ENCODE data around the gene BPTF.

DNA sequence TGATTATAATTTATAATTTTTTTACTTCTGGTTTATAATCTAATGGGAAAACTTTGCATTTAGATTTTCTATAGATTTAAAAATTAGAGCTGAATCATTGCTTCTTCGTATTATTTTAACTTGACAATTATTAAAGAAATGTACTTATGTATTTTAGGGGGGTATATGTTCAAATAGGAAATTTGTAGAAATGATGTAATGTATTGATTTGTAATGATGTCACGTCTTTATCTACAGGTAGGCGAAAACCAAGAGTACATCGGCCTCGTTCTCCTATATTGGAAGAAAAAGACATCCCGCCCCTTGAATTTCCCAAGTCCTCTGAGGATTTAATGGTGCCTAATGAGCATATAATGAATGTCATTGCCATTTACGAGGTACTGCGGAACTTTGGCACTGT, 28.4 kb downstream of the BPTF start:
- TF ChIP-seq, protein P1, sequence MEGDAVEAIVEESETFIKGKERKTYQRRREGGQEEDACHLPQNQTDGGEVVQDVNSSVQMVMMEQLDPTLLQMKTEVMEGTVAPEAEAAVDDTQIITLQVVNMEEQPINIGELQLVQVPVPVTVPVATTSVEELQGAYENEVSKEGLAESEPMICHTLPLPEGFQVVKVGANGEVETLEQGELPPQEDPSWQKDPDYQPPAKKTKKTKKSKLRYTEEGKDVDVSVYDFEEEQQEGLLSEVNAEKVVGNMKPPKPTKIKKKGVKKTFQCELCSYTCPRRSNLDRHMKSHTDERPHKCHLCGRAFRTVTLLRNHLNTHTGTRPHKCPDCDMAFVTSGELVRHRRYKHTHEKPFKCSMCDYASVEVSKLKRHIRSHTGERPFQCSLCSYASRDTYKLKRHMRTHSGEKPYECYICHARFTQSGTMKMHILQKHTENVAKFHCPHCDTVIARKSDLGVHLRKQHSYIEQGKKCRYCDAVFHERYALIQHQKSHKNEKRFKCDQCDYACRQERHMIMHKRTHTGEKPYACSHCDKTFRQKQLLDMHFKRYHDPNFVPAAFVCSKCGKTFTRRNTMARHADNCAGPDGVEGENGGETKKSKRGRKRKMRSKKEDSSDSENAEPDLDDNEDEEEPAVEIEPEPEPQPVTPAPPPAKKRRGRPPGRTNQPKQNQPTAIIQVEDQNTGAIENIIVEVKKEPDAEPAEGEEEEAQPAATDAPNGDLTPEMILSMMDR (IDR thresholded peaks at IDR 0.05; ENCODE audit: insufficient read depth, low read length, poor library complexity, severe bottlenecking) = no peak
- TF ChIP-seq EZH2phosphoT487 (conservative IDR thresholded peaks at IDR 0.05; ENCODE audit: low read length) = no peak

Data from SU-DHL-6 (cell line).